GM19043 (cell line): ENCODE data around the gene SCYGR4.
"Not testable (repeated sequence)": the region's sequence is repeated elsewhere in the genome, so short reads cannot be mapped to it uniquely, and the experiment has no call there.

Experiments
- ATAC-seq: cut with Tn5 transposase; IDR thresholded peaks from one replicate; pipeline ENCODE4 v1.9.1; 2021; ENCODE audit warnings: low read depth; ENCODE audit not compliant: unreplicated experiment

The SCYGR4 gene

GRCh38 chr2:227665189-227665940 lies 48.1 kb downstream of the SCYGR4 start:
- ATAC-seq = no peak

GRCh38 chr2:227666631-227667170 lies 49.4 kb downstream of the SCYGR4 start, which contains the start of gene SCYGR5:
Gene SCYGR5, plus strand, starts transcription at chr2:227666804. Its CDS starts 0 bp downstream, at chr2:227666804.
- ATAC-seq = not testable (repeated sequence)
